WI38 (cell line): Measurements from ENCODE around the gene CHRNA4.

Source experiments
- H3K4me3 ChIP-seq: 2 replicates; pipeline ENCODE4 v1.5.1; 2011; ENCODE audit warnings: low read depth, mild to moderate bottlenecking, control low read depth, low read length
- TF ChIP-seq, protein P1 (sequence below): IDR thresholded peaks from 2 replicates; pipeline ENCODE4 v1.5.1; 2012; ENCODE audit warnings: low read depth, mild to moderate bottlenecking, control low read depth, low read length

CHRNA4 gene

DNA sequence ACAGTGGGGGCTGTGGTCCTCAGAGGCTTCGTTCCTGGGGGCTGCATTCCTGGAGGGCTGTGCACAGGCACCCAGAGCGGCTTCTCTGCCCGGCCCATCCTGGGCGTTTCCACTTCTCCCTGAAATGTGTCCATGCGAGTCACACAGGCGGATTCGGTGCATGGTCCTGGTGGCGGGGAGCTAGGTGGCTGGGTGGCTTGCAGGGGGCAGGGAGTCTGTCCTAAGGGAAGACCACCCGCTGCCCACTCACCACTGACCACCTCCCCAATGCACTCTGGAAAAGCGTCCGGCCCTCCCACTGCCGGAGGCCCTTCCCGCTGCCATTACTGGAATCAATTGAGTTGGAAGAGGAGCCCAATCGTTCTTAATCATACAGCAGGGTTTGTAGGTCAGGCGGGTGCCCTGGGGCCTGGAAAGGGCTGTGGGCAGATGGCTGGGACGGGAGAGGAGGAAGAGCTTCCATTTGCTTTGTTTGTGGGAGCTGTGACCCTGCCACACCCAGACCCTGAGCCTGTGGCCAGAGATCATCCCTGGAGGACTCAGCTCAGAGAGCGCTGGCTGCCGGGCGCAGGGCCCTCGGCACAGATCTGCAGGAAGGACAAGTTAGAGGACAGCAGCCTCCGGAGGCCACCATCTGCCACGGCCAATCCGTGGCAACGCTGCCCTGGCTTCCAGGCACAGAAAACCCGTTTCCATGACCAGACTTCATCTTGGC is 6.4 kb downstream of the CHRNA4 start:
- no peak overlapping the region for H3K4me3 ChIP-seq
- TF ChIP-seq, protein P1, sequence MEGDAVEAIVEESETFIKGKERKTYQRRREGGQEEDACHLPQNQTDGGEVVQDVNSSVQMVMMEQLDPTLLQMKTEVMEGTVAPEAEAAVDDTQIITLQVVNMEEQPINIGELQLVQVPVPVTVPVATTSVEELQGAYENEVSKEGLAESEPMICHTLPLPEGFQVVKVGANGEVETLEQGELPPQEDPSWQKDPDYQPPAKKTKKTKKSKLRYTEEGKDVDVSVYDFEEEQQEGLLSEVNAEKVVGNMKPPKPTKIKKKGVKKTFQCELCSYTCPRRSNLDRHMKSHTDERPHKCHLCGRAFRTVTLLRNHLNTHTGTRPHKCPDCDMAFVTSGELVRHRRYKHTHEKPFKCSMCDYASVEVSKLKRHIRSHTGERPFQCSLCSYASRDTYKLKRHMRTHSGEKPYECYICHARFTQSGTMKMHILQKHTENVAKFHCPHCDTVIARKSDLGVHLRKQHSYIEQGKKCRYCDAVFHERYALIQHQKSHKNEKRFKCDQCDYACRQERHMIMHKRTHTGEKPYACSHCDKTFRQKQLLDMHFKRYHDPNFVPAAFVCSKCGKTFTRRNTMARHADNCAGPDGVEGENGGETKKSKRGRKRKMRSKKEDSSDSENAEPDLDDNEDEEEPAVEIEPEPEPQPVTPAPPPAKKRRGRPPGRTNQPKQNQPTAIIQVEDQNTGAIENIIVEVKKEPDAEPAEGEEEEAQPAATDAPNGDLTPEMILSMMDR: no peak

DNA sequence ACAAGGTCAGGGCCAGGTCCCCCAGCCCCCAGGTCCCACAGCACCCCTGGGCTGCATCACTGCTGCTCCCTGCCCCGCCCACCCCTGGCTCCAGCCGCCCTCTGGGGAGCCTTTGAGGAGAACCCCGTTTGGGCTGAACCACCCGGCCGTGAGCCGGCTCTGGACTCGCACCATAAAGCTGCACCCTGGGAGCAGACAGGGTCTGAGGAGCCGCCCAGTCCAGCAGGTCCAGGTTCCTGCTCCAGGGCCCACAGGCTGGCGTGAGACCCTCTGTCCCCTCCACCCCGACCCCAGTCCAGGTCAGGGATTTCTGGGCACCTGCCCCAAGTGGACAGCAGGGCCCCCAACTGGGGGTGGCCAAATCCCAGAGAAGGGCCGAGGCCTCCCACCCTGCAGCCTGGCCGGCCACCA is 8.3 kb downstream of the CHRNA4 start:
- no peak overlapping the region for H3K4me3 ChIP-seq
- TF ChIP-seq, protein P1: no peak

DNA sequence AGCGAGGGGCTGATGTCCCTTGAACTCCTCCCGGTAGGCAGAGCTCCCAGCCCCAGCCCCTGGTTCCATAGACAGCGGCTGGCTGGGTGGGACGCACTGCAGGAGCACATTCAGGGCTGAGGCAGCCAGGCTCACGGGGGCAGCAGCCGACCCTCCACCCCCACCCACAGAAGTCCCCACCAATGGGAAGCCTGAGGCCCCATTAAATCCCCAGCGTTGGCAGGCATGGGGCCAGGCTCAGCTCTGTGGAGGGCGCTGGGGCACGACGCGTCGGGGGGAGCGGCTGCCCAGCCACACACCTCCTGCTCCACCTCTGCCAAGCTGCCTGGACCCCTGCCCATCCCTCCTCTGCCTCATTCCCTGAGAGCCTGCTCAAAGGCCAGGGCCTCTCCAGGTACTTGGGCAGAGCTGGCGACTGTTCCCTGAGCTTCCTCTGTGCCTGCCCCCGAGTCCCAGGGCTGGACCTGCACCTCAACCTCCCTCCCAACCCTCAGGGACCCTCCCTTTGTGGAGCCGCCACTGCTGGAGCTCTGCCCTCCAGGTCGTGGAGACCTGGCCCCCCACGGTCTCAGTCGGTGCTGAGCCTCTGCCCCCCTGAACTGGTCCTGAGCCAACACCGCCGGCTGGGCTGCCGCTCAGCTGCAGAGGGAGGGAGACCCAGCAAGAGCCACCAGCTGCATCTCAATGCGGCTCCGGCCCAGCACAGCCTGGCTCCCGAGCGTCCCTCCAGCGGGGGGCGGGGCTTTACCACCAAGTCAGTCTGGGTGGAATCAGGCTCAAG is 9.1 kb downstream of the CHRNA4 start:
- TF ChIP-seq, protein P1: no peak
- no peak overlapping the region for H3K4me3 ChIP-seq

DNA sequence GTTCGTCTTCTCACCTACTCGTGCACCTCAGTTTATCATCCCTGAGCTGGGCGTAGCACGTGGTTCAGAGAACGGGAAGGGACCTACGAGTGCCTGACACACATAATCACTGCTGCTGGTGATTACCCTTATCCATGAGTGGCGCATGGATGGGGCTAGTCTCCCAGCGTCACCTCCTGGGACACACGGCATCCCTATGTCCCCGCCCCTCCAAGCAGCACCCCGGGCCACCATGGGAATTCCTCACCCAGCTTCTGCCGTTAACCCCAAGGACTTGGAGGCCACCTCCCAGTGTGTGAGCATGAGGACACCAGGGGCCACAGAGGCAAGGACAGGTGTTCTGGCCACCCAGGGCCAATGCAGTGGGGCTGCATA is 9.8 kb downstream of the CHRNA4 start:
- TF ChIP-seq, protein P1: no peak
- H3K4me3 ChIP-seq: no peak overlapping the region

DNA sequence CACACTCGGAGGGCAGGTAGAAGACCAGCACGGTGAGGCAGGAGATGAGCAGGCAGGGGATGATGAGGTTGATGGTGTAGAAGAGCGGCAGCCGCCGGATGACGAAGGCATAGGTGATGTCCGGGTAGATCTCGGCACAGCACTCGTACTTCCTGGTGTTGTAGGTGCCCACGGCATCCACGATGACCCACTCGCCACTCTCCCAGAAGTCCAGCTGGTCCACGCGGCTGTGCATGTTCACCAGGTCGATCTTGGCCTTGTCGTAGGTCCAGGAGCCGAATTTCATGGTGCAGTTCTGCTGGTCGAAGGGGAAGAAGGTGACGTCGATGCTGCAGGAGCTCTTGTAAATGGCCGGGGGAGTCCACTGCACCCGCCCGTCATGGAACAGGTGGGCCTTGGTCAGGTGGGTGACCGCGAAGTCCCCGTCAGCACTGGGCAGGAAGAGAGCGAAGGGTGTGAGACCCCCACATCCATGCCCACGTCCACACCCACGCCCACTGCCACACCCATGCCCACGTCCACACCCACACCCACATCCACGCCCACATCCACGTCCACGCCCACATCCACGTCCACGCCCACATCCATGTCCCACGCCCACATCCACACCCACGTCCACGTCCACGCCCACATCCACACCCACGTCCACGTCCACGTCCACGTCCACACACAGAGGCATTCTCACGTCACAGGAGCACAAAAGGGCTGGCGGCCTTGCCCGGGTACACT is 10.4 kb downstream of the CHRNA4 start:
- H3K4me3 ChIP-seq: no peak overlapping the region
- TF ChIP-seq, protein P1: no peak

DNA sequence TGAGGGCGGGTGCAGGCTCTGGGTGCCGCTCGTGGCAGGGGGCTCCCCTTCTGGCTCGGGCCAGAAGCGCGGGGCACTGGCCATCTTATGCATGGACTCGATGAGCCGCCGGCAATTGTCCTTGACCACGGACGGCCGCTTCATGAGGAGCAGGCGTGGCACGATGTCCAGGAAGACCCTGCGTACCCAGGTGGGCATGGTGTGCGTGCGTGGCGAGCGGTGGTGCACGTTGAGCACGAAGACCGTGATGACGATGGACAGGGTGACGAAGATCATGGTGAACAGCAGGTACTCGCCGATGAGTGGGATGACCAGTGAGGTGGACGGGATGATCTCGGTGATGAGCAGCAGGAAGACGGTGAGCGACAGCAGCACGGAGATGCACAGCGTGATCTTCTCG is 11.0 kb downstream of the CHRNA4 start:
- TF ChIP-seq, protein P1: no peak
- no peak overlapping the region for H3K4me3 ChIP-seq

DNA sequence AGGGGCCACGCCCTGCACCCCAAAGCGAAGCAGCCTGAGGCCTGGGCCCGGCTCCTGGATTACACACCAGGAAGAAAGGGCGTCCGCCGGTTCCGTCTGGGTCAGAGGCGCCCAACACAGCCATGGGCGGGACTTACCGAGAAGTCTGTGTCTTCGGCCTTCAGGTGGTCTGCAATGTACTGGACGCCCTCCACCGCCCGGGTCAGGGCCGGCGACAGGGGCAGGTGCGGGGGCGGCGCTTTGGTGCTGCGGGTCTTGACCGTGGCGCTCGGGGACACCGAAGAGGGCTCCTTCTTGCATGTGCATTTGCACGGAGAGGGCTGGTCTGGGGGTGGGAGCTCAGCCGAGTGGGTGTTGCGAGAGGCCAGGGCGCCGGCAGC is 11.6 kb downstream of the CHRNA4 start:
- TF ChIP-seq, protein P1: no peak
- H3K4me3 ChIP-seq: no peak overlapping the region
